ENCODE results near the gene TM2D1. TPM values are rescaled to one million over a fixed set of nuclear protein-coding genes. Genes with fewer than 3 reads are reported as not detected.
A peak's percentile ranks its signal among the peaks of the same experiment; 100 is the strongest.

The TM2D1 gene
- polyA plus RNA-seq, 1 experiment: 56.5 TPM

DNA sequence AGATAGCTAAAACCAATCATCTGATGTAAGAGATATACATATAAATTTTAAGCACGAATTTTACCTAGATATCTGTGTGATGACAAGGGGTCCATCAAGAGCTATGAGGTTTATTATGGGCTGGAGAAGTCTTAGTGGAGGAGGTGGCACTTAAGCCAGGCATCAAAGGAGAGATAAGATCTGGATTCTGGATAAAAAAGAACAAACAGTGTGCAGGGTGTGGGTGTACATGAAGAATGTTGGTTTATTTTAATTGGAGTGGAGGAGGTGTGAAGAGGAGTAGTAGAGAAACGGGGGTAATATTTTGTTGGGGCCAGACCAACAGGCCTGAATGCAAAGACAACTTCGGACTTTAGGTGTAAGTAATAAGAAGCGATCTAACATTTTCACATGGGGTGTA is 80.6 kb downstream of the TM2D1 start:
- H3K27me3 ChIP-seq (ENCODE audit: control insufficient read depth, insufficient read depth, low read length): peaks cover 2% of the 10 kb centered on the region
- ChIA-PET CTCF (interaction anchor here (1.4 to 1.6 kb wide), 2 partner anchors 209 to 798 kb away, joined by 3 to 4 read pairs; no protein-coding TSS in a partner anchor), POLR2A (no interaction called here)
- no peak for TF ChIP-seq CTCF (IDR thresholded peaks at IDR 0.05; ENCODE audit: low read depth, low read length)
- no peaks in the 10 kb centered on the region for H3K9me3 ChIP-seq (ENCODE audit: control insufficient read depth, insufficient read depth, low read length)
- H3K4me3 ChIP-seq (ENCODE audit: low read depth, low read length): no peak overlapping the region
- no peak for DNase-seq (ENCODE audit: low read depth, low spot score)
- no peak overlapping the region for H3K27ac ChIP-seq (ENCODE audit: low read depth, low read length)

DNA sequence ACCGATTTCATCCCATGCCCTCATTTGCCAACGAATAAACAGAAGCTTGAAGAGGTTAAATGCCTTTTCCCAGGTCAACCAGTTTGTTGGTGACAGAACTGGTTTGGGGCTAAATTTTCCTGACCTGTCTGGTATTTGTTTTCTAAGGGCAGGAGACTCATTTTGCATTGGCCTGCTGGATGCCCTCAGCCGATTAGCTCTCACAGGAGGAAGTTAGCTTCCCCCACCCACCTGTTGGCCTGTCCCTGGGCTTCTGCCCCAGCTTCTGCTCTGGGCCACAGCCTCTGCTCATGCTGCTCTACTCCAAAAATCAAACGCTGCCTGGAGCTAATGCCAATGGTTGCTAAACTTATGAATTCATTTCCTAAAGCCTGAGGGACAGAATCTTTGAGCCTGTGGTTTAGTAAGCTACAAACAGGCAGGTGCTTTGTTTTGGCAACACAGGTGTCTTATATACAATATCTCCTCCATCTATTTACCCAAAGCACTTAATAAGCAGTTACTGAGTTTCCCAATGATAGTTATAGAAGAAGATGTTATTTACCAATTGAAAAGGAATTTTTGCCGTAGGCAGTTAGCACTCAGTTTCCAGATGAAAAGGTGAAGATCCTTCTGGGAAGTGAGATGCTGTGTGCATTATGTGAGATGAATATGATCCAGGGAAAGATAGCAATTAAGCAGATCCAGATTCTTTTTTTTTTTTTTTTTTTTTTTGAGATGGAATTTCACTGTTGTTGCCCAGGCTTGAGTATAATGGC is 82.3 kb downstream of the TM2D1 start:
- no peak for TF ChIP-seq CTCF (IDR thresholded peaks at IDR 0.05; ENCODE audit: low read depth, low read length)
- DNase-seq (ENCODE audit: low read depth, low spot score): no peak
- Histone ChIP-seq H3K27me3 (ENCODE audit: control insufficient read depth, insufficient read depth, low read length) (no peaks in the 10 kb centered on the region), H3K27ac (ENCODE audit: low read depth, low read length) (no peak overlapping the region), H3K4me3 (ENCODE audit: low read depth, low read length) (no peak overlapping the region), H3K9me3 (ENCODE audit: control insufficient read depth, insufficient read depth, low read length) (no peaks in the 10 kb centered on the region)
- ChIA-PET CTCF (interaction anchor here (1.0 to 1.2 kb wide), 2 partner anchors 54 to 664 kb away, joined by 4 to 5 read pairs; no protein-coding TSS in a partner anchor), POLR2A (no interaction called here)

DNA sequence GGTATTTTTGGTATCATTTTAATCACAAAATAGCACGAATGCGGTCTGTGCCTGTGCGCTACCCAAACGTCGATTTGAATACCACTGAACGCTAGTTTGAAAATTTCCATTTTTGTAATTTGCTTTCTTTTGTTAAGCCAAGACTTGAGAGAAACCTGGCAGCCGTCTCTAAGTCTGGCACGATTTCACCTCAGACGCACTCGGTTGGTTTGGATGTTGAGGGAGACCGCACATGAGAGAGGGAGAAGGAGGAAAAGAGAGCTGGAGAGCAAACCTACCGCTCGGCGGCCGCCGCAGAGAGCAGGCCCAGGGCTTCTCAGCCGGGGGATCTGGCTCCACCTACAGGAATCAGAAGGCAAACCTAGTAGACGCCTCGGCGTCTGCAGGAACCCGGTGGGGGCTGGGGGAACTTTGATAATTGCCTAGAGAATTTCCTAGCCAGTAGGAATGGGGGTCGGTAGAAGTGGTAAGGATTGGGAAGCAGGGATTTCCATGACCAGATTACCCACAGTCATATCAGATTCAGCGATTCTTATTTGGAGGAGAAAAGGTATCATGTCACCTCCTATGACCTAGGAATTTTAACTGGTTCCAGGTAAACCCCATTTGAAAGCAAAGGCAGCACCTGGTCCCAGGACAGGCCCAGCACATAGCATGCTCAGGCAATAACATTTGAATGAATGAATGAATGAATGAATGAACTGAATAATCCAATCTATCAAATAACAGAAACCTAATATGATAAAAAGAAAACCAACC is 83.2 kb downstream of the TM2D1 start:
- no peak overlapping the region for H3K4me3 ChIP-seq (ENCODE audit: low read depth, low read length)
- peak; percentile 0 for DNase-seq (ENCODE audit: low read depth, low spot score)
- POLR2A ChIA-PET: no interaction called here
- H3K9me3 ChIP-seq (ENCODE audit: control insufficient read depth, insufficient read depth, low read length): no peaks in the 10 kb centered on the region
- TF ChIP-seq CTCF (IDR thresholded peaks at IDR 0.05; ENCODE audit: low read depth, low read length): peak; percentile 66
- no peak overlapping the region for H3K27ac ChIP-seq (ENCODE audit: low read depth, low read length)
- no peaks in the 10 kb centered on the region for H3K27me3 ChIP-seq (ENCODE audit: control insufficient read depth, insufficient read depth, low read length)
- CTCF ChIA-PET: interaction anchor here (0.5 to 1.2 kb wide), 6 partner anchors 11 to 1575 kb away, joined by 3 to 5 read pairs (median 4); no protein-coding TSS in a partner anchor

GRCh38 chr1:61640531-61641530 is 84.1 kb downstream of the TM2D1 start:
- Histone ChIP-seq H3K4me3 (ENCODE audit: low read depth, low read length) (no peak overlapping the region), H3K9me3 (ENCODE audit: control insufficient read depth, insufficient read depth, low read length) (no peaks in the 10 kb centered on the region), H3K27me3 (ENCODE audit: control insufficient read depth, insufficient read depth, low read length) (no peaks in the 10 kb centered on the region), H3K27ac (ENCODE audit: low read depth, low read length) (no peak overlapping the region)
- ChIA-PET POLR2A (no interaction called here), CTCF (interaction anchor here (0.5 to 1.0 kb wide), 4 partner anchors 10 to 1574 kb away, joined by 3 to 5 read pairs (median 4); no protein-coding TSS in a partner anchor)
- no peak for TF ChIP-seq CTCF (IDR thresholded peaks at IDR 0.05; ENCODE audit: low read depth, low read length)
- DNase-seq (ENCODE audit: low read depth, low spot score): no peak

All from AG04450 (cell line).